KBM-7 (cell line): ENCODE measurements around the gene CDHR2.

Source experiments
- DNase-seq: peaks from one replicate; pipeline ENCODE4 v3.0.0-alpha.2; 2015
- in situ Hi-C: fragments of 300-500 bp; cut with MboI; formaldehyde crosslinking; loops from 2 replicates; pipeline ENCODE4 v1.14.3; 2020; ENCODE audit warnings: low sequenced_read_pairs, low pct_unique_long_range_greater_than_20kb, mixed read lengths

The CDHR2 gene

DNA sequence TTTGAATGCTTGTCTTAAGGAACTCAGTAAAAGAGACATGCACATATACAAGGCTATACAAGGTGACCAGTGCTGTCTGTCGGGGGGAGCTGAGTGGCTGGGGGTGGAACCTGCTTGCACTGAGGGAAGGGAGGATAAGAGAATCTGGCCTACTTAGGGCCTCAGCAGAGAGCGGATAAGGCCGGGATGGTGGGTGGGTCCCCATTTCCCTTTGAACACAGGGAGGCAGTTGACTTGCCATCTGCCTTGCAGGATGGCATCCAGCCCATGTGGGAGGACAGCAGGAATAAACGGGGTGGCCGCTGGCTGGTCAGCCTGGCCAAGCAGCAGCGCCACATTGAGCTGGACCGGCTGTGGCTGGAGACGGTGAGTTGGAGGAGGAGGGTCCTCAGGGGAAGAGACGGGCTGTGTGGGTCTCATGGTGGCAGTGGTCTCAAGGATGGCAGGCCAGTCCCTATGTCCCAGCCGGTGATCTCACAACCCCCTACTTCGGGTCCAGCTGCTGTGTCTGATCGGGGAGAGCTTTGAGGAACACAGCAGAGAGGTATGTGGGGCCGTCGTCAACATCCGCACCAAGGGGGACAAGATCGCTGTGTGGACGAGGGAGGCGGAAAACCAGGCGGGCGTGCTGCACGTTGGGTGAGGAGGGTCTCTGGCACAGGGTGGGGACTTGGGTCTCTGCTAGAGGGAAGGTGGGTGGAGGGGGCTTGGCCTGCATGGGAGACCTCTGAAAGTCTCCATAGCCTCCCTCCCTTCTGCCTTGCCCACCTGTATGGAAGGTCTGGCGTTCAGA, 95.9 kb downstream of the CDHR2 start:
- in situ Hi-C loops, result no loop called here
- DNase-seq, result no peak
